ENCODE results near the gene CLEC12A.
"Not testable (repeated sequence)": the region's sequence is repeated elsewhere in the genome, so short reads cannot be mapped to it uniquely, and the experiment has no call there.

Gene CLEC12A

DNA sequence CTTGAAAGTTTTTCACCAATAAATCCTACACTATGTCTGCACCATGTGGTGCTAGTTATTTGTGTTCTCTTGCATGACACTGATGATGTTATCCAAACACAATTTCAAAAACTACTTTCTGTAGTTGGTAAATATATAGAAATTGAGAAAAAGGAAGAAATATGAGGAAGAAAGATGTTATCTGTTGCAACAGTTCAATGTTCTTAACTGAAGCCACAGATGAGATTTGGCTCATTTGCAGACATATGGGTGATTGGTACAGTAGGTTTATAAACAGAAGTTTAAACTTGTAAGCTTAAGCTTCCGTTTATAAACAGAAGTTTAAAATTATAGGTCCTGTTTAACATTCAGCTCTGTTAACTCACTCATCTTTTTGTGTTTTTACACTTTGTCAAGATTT, at the start of gene CLEC12A:
Gene CLEC12A, plus strand, starts transcription at position 229 of the 400 bp plus-strand sequence. CDS start 188 bp downstream, outside the sequence.
- no peak for DNase-seq

DNA sequence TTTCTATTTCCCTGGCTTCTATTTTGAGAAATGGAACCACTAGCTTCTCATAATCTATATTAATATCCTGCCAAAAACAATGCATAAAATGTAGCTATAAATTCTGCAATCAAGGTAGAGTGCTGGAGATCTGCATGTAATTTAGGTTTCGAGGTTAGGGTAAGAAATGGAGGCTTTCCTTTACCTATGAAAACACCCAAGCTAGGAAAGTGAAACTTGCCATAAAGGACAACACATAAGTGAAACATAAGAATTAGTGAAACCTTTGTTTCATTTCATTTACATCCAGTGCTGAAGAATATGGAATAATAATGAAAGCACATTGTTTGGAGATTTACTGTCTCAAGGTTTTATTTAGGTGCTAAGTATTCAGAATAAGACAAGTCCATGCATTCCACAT, 48.8 kb upstream of the CLEC12A start:
- no peak for DNase-seq

DNA sequence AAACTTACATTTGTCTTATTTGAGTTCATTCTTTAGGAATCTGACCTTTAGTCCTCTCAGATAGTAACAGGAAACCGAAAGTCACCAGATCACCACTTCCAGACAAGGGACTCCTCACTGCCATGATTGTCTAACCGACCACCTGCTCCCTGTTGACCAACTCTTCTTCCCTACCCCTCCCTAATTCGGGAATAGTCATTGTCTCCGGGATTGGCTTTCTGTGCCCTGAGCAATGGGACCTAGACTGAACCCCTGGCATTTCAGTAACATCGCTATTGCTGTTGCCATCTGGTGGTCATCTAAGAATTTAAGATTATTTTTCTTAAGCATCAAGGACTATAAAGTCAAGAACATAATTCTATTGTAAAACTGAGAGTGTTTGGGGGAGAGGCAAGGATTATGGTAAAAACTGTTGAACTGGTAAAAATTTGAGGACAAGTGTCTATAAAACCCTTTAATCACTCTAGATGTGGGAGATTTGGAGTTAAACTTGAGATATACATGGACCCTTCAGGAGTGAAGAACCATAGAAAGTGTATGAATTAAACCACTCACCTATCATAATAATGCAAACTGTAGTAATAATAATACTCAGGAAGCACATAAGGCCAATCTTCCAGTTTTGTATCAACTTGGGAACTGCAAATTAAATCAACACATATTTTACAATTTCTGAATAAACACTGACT, 45.4 kb upstream of the CLEC12A start:
- no peak for DNase-seq

DNA sequence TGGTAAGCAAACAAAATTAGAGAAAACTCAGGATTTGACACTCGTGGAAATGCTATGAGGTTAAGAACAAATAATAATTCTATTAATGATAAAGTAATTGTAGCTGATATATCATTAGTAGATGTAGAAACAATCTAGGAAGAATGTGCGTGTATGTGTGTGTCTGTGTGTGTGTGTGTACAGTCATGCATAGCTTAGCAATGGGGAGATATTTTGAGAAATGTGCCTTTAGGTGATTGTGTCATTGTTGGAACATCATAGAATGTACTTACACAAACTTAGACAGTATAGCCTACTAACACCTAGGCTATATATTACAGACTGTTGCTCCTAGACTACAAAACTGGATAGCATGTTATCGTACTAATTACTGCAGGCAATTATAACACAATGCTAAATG, 44.3 kb upstream of the CLEC12A start:
- no peak for DNase-seq

DNA sequence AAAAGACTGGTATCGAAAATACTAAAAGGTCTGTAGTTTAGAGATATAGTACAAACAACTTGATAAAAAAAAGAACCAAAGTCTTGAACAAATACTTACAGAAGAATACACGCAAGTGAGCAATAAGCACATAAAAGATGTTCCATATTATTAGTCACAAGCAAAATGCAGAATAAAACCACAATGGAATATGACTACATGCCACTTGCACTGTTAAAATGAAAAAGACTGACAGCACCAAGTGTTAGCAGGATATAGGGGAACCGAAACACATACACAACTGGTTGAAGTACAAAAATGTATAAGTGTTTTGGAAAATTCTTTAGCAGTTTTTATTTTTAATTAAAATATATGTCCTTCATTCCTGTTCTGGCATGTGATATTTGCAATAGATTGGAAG, 42.6 kb upstream of the CLEC12A start:
- no peak for DNase-seq

DNA sequence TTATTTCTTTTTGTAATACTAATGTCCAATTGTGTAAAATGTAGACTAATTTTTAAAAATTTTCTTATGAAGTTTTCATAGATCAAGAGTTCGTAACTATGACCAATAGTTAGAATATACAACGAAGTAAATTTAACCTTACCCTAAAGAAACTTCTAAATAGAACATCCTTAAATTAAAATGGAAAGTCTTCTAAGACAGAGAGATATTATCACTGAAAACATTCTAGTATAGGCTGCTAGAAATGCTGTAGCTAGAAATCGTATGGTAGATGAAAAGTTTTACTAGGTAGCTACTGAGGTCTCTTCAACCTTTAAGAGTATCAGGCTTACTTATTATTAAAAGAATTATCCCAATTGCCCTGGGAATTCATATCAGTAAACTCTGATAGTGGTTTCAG, 40.0 kb upstream of the CLEC12A start:
- no peak for DNase-seq

DNA sequence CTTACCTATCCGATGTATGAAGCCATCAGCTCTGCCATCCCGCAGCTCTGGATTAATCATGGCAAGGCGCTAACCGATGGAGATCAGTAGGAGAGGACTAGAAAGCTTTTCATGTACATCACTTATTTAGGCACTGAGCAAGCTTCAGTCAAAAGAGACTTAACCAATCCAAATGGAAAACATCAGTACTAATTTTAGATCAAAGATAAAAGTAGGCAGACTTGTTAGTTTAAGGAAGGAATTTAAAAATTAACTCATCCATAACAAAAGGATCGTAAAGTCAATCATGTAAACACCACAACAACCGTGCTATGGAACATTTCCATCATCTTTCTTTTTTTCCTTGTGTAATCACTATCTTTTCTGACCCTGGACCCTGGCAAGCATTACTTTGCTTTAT, 38.9 kb upstream of the CLEC12A start, which contains the start of gene CLEC2A:
Gene CLEC2A, minus strand, starts transcription at position 101 of the 400 bp plus-strand sequence. Its CDS starts 41 bp downstream, at position 60.
- DNase-seq = no peak

DNA sequence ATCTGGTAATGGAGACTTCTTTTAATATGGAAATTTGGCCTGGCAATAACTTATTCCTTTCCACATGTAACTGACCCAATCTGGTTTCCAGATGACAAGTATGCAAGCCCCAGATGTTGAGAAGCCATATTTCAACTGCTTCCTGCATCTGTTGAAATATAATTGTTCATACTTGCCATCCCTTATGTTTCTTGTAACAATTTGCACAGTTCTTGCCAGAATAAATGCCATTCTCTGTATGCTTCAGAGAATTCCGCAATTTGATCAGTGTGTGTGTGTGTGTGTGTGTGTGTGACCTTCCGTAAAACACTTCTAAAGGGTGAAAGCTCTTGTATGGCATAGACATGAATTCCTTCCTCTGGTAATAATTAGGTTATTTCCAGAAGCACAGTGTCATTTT, 37.3 kb upstream of the CLEC12A start:
- DNase-seq = no peak

DNA sequence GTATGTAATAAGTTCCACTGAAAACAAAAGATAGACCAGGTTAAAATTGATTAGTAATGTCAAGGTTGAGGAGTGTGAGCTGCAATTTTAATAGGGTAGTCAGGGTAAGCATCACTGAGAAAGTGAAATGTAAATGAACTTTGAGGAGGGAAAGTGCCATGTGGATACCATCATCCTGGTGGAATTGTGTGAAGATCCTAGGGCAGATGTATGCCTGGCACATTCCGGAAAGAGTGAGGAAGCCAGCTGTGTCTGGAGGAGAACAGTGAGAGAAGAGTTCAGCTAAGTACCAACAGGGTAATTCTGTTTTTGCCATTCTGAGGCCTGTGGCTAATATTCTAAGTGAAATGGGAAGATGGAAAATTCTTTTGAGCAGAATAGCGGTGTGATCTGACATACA, 36.2 kb upstream of the CLEC12A start:
- DNase-seq = no peak

DNA sequence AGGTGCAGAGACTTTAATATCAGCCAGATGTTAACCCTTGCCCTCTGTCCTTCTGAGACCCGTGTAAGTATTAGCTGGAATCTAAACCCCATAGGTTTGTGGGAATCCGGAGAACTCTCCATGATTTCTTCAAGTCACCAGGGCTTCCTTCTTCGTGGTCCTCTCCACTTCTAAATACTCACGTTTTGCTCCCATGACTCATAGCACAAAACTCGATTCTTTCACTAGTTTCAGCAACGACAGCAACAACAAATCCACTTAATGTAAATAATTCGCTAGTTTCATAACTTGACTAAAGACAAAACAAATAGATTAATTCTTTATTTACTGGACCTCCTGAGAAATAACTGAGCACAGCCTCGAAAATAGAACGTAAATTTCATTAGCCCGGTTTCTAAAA, 34.6 kb upstream of the CLEC12A start:
- DNase-seq = no peak

DNA sequence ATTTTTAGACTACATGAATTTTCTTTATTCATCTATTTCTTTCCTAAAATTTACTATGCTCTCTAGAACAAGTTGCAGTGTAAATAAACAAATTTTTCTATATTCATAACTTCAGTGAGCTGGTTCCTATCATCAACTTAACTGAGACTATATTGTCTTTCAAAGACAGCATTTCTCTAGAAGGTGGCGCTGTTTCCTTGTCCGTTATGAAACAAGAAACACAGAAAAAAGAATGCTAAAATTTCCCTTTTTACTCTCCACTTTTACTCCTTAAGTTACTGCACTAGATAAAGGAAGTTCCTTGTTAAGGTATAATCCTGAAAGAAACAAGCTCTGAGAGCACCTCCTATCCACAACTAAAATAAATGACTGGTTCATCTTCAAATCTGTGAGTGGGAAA, 30.8 kb upstream of the CLEC12A start:
- no peak for DNase-seq

DNA sequence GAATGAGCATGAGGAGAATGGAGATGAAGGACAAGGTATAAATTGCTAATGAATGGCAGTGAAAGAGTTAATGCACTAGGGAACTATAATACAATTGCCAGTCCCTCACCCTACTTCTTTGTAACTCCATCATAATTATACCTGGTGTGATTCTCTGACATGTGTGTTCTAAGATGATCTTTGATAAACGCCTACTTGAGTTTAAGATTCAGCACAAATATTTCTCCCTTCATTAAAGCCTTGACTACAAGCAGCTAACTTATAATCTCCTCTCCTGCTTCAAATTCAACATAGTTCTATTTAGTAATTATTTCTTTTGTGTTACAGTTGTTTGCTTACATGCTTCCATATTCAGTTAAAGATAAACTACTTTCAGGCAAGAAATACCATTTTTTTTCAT, 29.4 kb upstream of the CLEC12A start:
- no peak for DNase-seq

DNA sequence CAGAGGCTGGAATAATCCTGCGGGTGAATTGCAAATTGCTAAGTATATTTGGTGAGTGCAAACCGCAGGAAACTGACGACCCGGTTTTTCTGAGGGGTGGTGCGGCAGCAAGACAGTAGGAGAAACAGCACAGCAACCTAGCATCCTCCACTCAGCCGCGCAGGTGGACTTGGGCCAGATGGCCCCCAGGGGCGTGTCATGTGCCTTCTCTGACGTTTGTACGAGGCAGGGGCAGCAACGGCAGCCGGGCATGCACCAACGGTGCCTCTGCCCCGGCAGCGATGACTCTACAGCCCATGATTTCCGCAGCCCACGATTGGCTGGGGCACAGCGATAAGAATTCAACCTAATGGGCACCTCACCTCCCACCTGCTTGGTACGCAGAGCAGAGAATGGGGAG, 28.0 kb upstream of the CLEC12A start:
- DNase-seq = peak in 1 of 2 donors; percentile 5

DNA sequence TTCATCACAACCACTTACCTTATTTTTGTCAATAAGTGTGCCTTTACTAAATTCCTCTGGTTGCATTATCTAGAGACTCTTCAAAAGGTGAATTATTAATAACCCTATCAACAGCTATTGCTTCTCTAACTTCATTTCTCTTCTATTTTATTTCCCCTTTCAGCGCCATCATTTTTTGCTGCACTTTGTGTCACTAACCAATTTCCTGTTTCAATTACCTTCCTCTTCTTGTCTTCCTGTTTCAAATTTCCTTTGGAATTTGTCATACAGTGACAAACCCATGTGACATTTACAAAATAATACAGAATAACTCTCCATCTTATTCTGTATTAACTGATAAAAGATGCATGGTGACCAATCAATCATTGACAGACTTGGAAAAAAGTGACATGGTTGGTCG, 26.8 kb upstream of the CLEC12A start:
- DNase-seq = no peak

DNA sequence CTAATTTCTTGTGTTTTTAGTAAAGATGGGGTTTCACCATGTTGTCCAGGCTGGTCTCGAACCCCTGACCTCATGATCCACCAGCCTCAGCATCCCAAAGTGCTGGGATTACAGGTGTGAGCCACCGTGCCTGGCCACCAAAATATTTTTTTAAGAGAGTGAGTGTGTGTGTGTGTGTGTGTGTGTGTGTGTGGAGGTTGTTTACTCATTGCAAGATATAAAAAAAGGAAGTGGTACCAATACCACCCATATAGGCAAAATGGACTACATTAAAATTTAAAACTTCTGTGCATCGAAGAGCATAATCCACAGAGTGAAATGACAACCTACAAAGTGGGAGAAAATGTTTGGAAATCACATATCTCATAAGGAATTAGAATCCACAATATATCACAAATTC, 23.5 kb upstream of the CLEC12A start:
- no peak for DNase-seq

DNA sequence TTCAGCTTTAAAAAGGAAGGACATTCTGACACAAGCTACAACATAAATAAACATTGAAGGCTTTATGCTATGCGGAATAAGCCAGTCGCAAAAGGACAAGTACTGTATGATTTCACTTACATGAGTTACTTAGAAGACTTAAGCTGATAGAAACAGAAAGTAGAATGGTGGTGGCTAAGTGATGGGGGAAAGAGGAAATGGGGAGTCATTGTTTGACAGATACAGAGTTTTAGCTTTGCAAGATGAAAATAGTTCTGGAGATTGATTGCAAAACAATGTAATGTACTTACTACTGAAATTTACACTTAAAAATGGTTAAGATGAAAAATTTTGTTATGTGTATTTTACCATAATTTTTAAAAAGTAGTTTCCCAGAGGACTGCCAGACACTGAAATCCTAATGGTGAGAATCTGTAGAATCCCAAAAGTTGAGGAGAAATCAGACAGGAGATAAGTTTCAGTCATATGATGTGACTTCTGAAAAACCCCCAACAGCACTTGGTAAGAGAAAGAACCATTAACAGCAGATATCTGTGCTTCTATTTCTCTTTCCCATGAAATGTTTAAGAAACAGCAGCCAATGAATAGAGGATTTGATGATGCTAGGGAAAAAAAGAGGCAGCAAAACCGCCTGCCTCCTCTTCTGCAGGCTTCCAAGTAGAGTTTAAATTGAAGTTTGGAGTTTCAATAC, 22.5 kb upstream of the CLEC12A start:
- DNase-seq = no peak

DNA sequence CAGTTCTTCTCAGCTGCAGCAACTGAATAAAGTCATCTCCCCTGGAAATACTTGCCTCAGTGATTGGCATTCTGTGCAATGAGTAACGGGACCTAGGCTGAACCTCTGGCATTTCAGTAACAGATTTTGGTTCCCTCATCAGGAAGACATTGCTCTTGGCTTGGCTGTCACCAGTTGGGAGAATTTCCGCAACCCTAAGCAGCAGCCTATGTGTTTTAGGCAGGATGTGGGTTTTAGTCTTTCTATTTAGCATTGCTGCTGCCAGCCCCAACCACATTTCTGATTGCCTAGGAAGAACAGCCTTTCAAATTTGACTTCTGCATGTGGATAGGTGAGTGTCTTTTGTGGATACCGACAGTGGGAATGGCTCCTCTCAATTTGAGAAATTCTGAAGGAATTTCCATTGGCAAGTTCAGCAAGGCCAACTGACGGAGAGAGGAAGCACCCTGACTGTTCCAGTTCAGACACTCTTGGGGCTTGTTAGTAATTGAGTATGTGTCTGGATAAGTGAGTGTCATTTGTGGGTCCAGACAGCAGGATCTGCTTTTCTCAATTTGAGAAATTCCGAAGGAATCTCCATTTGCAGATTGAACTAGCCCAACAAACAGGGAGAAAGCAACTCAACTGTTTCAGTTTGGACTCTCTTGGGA, 20.1 kb upstream of the CLEC12A start:
- DNase-seq = peak; percentile 15 to 18

DNA sequence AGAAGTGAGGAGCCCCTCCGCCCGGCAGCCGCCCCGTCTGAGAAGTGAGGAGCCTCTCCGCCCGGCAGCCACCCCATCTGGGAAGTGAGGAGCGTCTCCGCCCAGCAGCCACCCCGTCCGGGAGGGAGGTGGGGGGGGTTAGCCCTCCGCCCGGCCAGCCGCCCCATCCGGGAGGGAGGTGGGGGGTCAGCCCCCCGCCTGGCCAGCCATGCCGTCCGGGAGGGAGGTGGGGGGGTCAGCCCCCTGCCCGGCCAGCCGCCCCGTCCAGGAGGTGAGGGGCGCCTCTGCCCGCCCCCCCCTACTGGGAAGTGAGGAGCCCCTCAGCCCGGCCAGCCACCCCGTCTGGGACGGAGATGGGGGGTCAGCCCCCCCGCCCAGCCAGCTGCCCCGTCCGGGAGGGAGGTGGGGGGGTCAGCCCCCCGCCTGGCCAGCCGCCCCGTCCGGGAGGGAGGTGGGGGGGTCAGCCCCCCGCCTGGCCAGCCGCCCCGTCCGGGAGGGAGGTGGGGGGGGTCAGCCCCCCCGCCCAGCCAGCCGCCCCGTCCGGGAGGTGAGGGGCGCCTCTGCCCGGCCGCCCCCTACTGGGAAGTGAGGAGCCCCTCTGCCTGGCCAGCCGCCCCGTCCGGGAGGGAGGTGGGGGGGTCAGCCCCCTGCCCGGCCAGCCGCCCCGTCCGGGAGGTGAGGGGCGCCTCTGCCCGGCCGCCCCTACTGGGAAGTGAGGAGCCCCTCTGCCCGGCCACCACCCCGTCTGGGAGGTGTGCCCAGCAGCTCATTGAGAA, 18.1 kb upstream of the CLEC12A start:
- DNase-seq = not testable (repeated sequence)

DNA sequence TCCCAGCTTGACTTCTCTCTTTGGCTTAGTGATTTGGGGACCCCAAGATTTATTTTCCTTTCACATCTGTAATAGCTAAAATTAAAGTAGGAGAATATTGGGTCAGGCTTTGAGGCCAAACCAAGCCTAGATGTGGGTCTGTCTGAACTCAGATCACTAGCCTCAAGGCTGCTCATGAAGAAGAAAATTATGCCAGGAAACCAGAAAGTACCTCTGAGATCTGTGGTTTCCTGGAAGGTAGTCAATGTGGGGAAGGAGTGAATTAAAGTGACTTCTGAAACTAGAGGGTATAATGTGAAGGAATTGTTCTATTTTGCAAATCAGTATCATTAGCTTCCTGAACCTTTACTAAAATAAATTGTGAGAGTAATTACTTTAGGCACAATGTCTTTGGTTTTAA, 13.4 kb upstream of the CLEC12A start:
- DNase-seq = no peak

DNA sequence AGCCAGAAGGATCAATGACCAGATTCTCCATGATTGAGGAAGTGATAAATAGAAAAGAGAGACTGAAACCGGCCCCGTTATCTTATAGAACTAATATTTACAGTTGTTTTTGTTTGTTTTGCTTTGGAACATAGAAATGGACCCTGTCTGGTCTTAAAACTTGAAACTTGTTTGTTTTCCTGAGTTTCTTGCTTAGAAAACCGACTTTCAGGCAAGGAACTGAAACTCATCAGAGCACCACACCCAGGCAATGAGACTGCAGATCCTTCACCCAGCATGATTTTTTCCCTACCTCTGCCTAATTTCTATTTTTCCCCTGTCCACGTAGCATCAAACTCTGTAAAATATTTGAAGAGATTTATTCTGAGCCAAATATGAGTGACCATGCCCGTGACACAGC, 10.6 kb upstream of the CLEC12A start:
- no peak for DNase-seq

DNA sequence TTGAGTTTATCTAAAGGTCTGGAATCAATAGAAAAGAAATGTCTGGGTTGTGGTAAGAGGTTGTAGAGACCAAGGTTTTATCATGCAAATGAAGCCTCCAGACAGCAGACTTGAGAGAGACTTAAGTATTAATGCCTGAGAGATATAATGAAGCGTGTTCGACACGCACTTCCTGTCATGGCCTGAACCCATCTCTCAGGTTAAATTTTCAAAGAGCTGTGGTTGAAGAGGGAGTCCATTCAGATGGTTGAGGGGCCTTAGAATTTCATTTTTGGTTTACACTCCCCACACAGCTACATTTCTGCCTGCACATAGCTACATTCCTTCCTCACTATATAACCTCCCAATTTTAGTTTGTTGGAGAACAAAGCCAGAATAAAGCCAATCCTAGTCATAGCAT, 10.1 kb upstream of the CLEC12A start:
- no peak for DNase-seq

DNA sequence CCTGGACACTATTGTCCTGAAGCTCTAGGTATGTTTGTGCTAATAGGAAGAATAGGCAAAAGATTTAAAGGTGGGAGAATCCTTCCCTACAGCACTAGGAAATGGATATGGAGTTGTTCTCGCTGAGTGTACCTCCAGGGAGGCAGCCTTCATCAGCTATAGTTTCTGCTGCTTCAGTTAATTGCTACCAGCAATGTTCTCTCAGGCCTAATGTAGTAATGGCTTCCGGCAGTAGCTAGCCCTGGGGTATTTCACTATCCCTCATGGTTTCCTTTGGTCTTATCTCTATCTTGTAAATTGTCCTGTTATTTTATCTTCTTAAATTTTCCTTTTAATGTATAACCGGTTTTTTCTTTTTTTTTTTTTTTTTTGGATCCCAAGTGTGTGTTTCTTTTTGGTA, 9.3 kb upstream of the CLEC12A start:
- DNase-seq = no peak

DNA sequence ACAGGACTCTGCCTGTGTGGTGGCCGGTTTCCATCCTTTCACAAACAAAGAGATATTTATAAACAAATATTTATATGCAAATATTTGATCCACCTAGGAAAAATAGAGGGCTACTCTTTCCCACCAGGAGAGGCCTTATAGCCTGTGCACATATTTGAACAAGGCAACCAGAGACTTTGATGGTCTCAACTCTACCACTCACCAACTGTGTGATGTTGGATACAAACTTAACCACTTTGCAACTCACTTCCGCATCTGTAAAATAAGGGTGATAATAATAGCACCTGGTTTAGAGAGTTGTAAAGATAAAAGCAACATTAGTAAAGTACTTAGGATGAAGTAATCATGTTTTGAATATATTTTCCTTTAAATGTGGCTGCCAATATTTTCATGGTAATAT, 1.5 kb upstream of the CLEC12A start:
- no peak for DNase-seq

Data from stimulated activated CD4-positive, alpha-beta T cell treated with anti-CD3 and anti-CD28 coated beads, Interleukin-2, amount 100 ng/mL, for 24 hours (primary cell).